Measurements from ENCODE around the gene SFXN4. TPM values are rescaled to one million over a fixed set of nuclear protein-coding genes. Genes with fewer than 3 reads are reported as not detected.

Gene SFXN4
- total and polyA plus RNA-seq, 2 of the 13 experiments (the other 11 are each of a cell fraction or from before 2014, with no cell fraction given): 47.7 to 64.9 TPM

- TF ChIP-seq HMG20B (CRISPR knock-in tag; conservative IDR thresholded peaks at IDR 0.05) (no peak), ZBTB38 (CRISPR knock-in tag; IDR thresholded peaks at IDR 0.05) (no peak), PLSCR1 (CRISPR knock-in tag; IDR thresholded peaks at IDR 0.05; ENCODE audit: borderline replicate concordance) (no peak), ZNF616 (CRISPR knock-in tag; IDR thresholded peaks at IDR 0.05; ENCODE audit: low read depth) (no peak), ZBTB7B (CRISPR knock-in tag; IDR thresholded peaks at IDR 0.05) (no peak; the same call in 1 of the 2 replicates), SUZ12 (IDR thresholded peaks at IDR 0.05; ENCODE audit: low read depth, low read length) (no peak), STAT6 (CRISPR knock-in tag; IDR thresholded peaks at IDR 0.05; ENCODE audit: borderline replicate concordance) (0 out of 2 replicates have a peak, but pooled peaks have one; percentile 13), ZNF282 (IDR thresholded peaks at IDR 0.05; ENCODE audit: partially characterized antibody) (no peak), ZNF557 (CRISPR knock-in tag; IDR thresholded peaks at IDR 0.05) (0 out of 2 replicates have a peak, but pooled peaks have one; percentile 15), ZFP36L2 (CRISPR knock-in tag; IDR thresholded peaks at IDR 0.05) (no peak), ZNF660 (CRISPR knock-in tag; IDR thresholded peaks at IDR 0.05; ENCODE audit: borderline replicate concordance, low read depth) (no peak), ZNF20 (CRISPR knock-in tag; IDR thresholded peaks at IDR 0.05) (0 out of 2 replicates have a peak, but pooled peaks have one; percentile 2), ZBTB1 (CRISPR knock-in tag; IDR thresholded peaks at IDR 0.05; ENCODE audit: borderline replicate concordance) (no peak), NR2F6 (IDR thresholded peaks at IDR 0.05) (no peak), NR2F6 (CRISPR knock-in tag; IDR thresholded peaks at IDR 0.05) (no peak), HES4 (CRISPR knock-in tag; IDR thresholded peaks at IDR 0.05; ENCODE audit: borderline replicate concordance) (peak; percentile 53; the same call in 1 of the 2 replicates), NPAS2 (CRISPR knock-in tag; IDR thresholded peaks at IDR 0.05; ENCODE audit: borderline replicate concordance) (no peak), ZNF329 (CRISPR knock-in tag; IDR thresholded peaks at IDR 0.05; ENCODE audit: low read depth) (no peak), RBM22 (optimal IDR thresholded peaks at IDR 0.05; ENCODE audit: low read length) (no peak), ARNTL (CRISPR knock-in tag; IDR thresholded peaks at IDR 0.05) (no peak), ZSCAN21 (CRISPR knock-in tag; IDR thresholded peaks at IDR 0.05; ENCODE audit: borderline replicate concordance) (0 out of 2 replicates have a peak, but pooled peaks have one; percentile 4), U2AF1 (optimal IDR thresholded peaks at IDR 0.05; ENCODE audit: low read depth, low read length) (peak; percentile 61), HNRNPUL1 (IDR thresholded peaks at IDR 0.05; ENCODE audit: low read depth, low read length) (no peak), FOXO1 (CRISPR knock-in tag; IDR thresholded peaks at IDR 0.05) (no peak), TGIF2 (CRISPR knock-in tag; IDR thresholded peaks at IDR 0.05) (0 out of 2 replicates have a peak, but pooled peaks have one; percentile 18), ZNF841 (CRISPR knock-in tag; IDR thresholded peaks at IDR 0.05; ENCODE audit: borderline replicate concordance) (0 out of 2 replicates have a peak, but pooled peaks have one; percentile 35), RNF2 (conservative IDR thresholded peaks at IDR 0.05; ENCODE audit: low read depth) (peak; percentile 36; the same call in 1 of the 2 replicates)
- TF ChIP-seq, protein P1, sequence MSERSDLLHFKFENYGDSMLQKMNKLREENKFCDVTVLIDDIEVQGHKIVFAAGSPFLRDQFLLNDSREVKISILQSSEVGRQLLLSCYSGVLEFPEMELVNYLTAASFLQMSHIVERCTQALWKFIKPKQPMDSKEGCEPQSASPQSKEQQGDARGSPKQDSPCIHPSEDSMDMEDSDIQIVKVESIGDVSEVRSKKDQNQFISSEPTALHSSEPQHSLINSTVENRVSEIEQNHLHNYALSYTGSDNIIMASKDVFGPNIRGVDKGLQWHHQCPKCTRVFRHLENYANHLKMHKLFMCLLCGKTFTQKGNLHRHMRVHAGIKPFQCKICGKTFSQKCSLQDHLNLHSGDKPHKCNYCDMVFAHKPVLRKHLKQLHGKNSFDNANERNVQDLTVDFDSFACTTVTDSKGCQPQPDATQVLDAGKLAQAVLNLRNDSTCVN (CRISPR knock-in tag; IDR thresholded peaks at IDR 0.05; ENCODE audit: borderline replicate concordance): no peak
These were observed 41.3 kb upstream of the SFXN4 start (continued) for GRCh38 chr10:119206603-119207365.
